ENCODE results near the gene GCSH.

GRCh38 chr16:81069063-81069462 lies 27.1 kb downstream of the GCSH start:
- no peak for TF ChIP-seq POLR2A (IDR thresholded peaks at IDR 0.05; ENCODE audit: low read depth)
- no peak for TF ChIP-seq CTCF (IDR thresholded peaks at IDR 0.05)
- TF ChIP-seq POLR2AphosphoS5 (IDR thresholded peaks at IDR 0.05) = no peak
- TF ChIP-seq EP300 (IDR thresholded peaks at IDR 0.05) = no peak

Measured in esophagus muscularis mucosa (tissue), 4 donors.